Mucosa of descending colon (tissue), 3 donors: ENCODE results near the gene HBM. TPM values are rescaled to one million over a fixed set of nuclear protein-coding genes. Genes with fewer than 3 reads are reported as not detected.
"Not testable (repeated sequence)": the region's sequence is repeated elsewhere in the genome, so short reads cannot be mapped to it uniquely, and the experiment has no call there.

ENCODE experiments used
- ATAC-seq: fragments of 200-7000 bp; cut with Tn5 transposase; one replicate; pipeline ENCODE4 v1.9.1; 2020; ENCODE audit warnings: mild to moderate bottlenecking, moderate library complexity
- DNase-seq, 3 donors: peaks; one replicate each; pipeline ENCODE4 v3.0.0-alpha.2; 2020
- H3K36me3 ChIP-seq: fragments of 200-600 bp; one replicate; pipeline ENCODE4 v1.8.0; 2021; ENCODE audit warnings: low read depth, mild to moderate bottlenecking
- H3K4me1 ChIP-seq: fragments of 200-600 bp; one replicate; pipeline ENCODE4 v1.8.0; 2021; ENCODE audit warnings: low read depth, mild to moderate bottlenecking
- H3K4me3 ChIP-seq: fragments of 200-600 bp; one replicate; pipeline ENCODE4 v1.8.0; 2021; ENCODE audit warnings: mild to moderate bottlenecking
- H3K9me3 ChIP-seq: fragments of 200-600 bp; one replicate; pipeline ENCODE4 v1.8.0; 2021; ENCODE audit warnings: mild to moderate bottlenecking
- CTCF ChIP-seq: fragments of 200-600 bp; IDR thresholded peaks from one replicate; pipeline ENCODE4 v1.8.0; 2022; ENCODE audit warnings: antibody characterized with exemption, mild to moderate bottlenecking
- intact Hi-C, 2 donors: fragments of 100-400 bp; cut with DNase I in 1 of 2; cut with micrococcal nuclease in 1 of 2; formaldehyde crosslinking; loops; one replicate each; pipeline versions ENCODE4 v1.11.0 to v1.11.1; 2022; cut with DNase I, micrococcal nuclease
- total RNA-seq, 3 donors: library from RNA; stranded (reverse); fragmentation: NEBNext Ultra II Directional in 2 of 3; extraction: Animal tissue kit (Norgen Biotek cat#: 25700) in 2 of 3; gene quantifications; one replicate each; pipeline versions ENCODE4 v1.2.1 to v1.2.4, GENCODE V29; 2021 to 2023
- donor health status: DM: no; HTN: no; CAD: no; lungs with moderate emphysema.
- donor health status: DM: no; HTN: no; CAD: no.
- donor health status: DM: no; HTN: yes; CAD: no.

Gene HBM
- total RNA-seq, 3 donors from 2014 or later: not detected

GRCh38 chr16:170788-171187, 5.0 kb downstream of the HBM start:
- TF ChIP-seq CTCF: no peak
- DNase-seq: no peak

GRCh38 chr16:172374-172941, 6.7 kb downstream of the HBM start, which contains the start of gene HBA2:
HBA2 (plus strand) TSS chr16:172876; CDS start chr16:172913, 37 bp downstream.
- H3K9me3 ChIP-seq, intact Hi-C loops, H3K4me3 ChIP-seq, DNase-seq, H3K4me1 ChIP-seq, H3K36me3 ChIP-seq: not testable (repeated sequence)
- ATAC-seq: peak; percentile 45

More at GRCh38 chr16:170788-171187, 5.0 kb downstream of the HBM start:
- Histone ChIP-seq H3K36me3 (no peaks in the 10 kb centered on the region), H3K4me1 (peaks cover 4% of the 10 kb centered on the region), H3K9me3 (no peaks in the 10 kb centered on the region), H3K4me3 (no peak overlapping the region)
- no peak for ATAC-seq
- intact Hi-C loops: no loop called here

GRCh38 chr16:173211-173854, 7.6 kb downstream of the HBM start:
- H3K4me1 ChIP-seq, H3K9me3 ChIP-seq, DNase-seq, H3K36me3 ChIP-seq, ATAC-seq, intact Hi-C loops, H3K4me3 ChIP-seq: not testable (repeated sequence)

- H3K36me3 ChIP-seq, H3K4me1 ChIP-seq, H3K4me3 ChIP-seq, intact Hi-C loops, H3K9me3 ChIP-seq: not testable (repeated sequence)
- peak; percentile 20 for ATAC-seq
- peak in 1 of 3 donors; percentile 38 for DNase-seq
Measured at GRCh38 chr16:173928-174769, 8.4 kb downstream of the HBM start.

- H3K4me3 ChIP-seq: no peak overlapping the region
- no peaks in the 10 kb centered on the region for H3K36me3 ChIP-seq
- DNase-seq (no peak), ATAC-seq (no peak)
- peaks cover under 1% of the 10 kb centered on the region for H3K4me1 ChIP-seq
- intact Hi-C loops: no loop called here
- no peaks in the 10 kb centered on the region for H3K9me3 ChIP-seq
- no peak for TF ChIP-seq CTCF
Measured at GRCh38 chr16:175011-175949, 9.5 kb downstream of the HBM start.

GRCh38 chr16:176006-176405, 10.2 kb downstream of the HBM start:
- ATAC-seq: peak; percentile 4
- DNase-seq, H3K4me1 ChIP-seq, H3K4me3 ChIP-seq, intact Hi-C loops, H3K9me3 ChIP-seq, H3K36me3 ChIP-seq: not testable (repeated sequence)

GRCh38 chr16:176477-177382, 11.0 kb downstream of the HBM start, which contains the start of gene HBA1:
HBA1 (plus strand) TSS chr16:176680; CDS start chr16:176717, 37 bp downstream.
- ATAC-seq: peak; percentile 47
- H3K4me3 ChIP-seq, H3K9me3 ChIP-seq, DNase-seq, intact Hi-C loops, H3K36me3 ChIP-seq: not testable (repeated sequence)
- peaks cover 13% of the 10 kb centered on the region for H3K4me1 ChIP-seq
